ENCODE measurements around the gene PLA1A. TPM values are rescaled to one million over a fixed set of nuclear protein-coding genes. Genes with fewer than 3 reads are reported as not detected.

Gene PLA1A
- total RNA-seq, 2 donors from 2014 or later, result 2.8 to 9.1 TPM

GRCh38 chr3:119625451-119626153, 27.9 kb downstream of the PLA1A start:
- H3K36me3 ChIP-seq, result no peaks in the 10 kb centered on the region
- no peak for DNase-seq (ENCODE audit: low spot score)
- H3K27ac ChIP-seq, result no peak overlapping the region
- intact Hi-C loops (cut with DNase I), result no loop called here
- TF ChIP-seq POLR2A (IDR thresholded peaks at IDR 0.05) (no peak), CTCF (IDR thresholded peaks at IDR 0.05) (no peak), POLR2AphosphoS5 (IDR thresholded peaks at IDR 0.05) (no peak)
- H3K9me3 ChIP-seq, result no peaks in the 10 kb centered on the region
- H3K4me1 ChIP-seq (replicated peaks), result no peaks in the 10 kb centered on the region
- H3K4me3 ChIP-seq, result no peak overlapping the region
- WGBS, result 58% methylated on average over 8 of the region's 8 CpGs
- H3K27me3 ChIP-seq (replicated peaks; ENCODE audit: insufficient read depth), result no peaks in the 10 kb centered on the region

- Histone ChIP-seq H3K27ac (no peak overlapping the region), H3K9me3 (no peaks in the 10 kb centered on the region), H3K27me3 (replicated peaks; ENCODE audit: insufficient read depth) (no peaks in the 10 kb centered on the region), H3K36me3 (no peaks in the 10 kb centered on the region), H3K4me1 (replicated peaks) (no peaks in the 10 kb centered on the region), H3K4me3 (no peak overlapping the region)
- intact Hi-C loops (cut with DNase I), result no loop called here
- TF ChIP-seq CTCF (IDR thresholded peaks at IDR 0.05) (no peak), POLR2A (IDR thresholded peaks at IDR 0.05) (no peak), POLR2AphosphoS5 (IDR thresholded peaks at IDR 0.05) (no peak)
- 89% methylated on average over 1 of the region's 1 CpG for WGBS
- no peak for DNase-seq (ENCODE audit: low spot score)
Measured at GRCh38 chr3:119626196-119626595, 28.5 kb downstream of the PLA1A start.

- intact Hi-C loops (cut with DNase I), result no loop called here
- Histone ChIP-seq H3K27me3 (replicated peaks; ENCODE audit: insufficient read depth) (no peaks in the 10 kb centered on the region), H3K4me1 (replicated peaks) (no peaks in the 10 kb centered on the region), H3K36me3 (no peaks in the 10 kb centered on the region), H3K27ac (no peak overlapping the region), H3K4me3 (no peak overlapping the region), H3K9me3 (no peaks in the 10 kb centered on the region)
- no peak for TF ChIP-seq POLR2A (IDR thresholded peaks at IDR 0.05)
- no peak for TF ChIP-seq CTCF (IDR thresholded peaks at IDR 0.05)
- no peak for TF ChIP-seq POLR2AphosphoS5 (IDR thresholded peaks at IDR 0.05)
- no peak for DNase-seq (ENCODE audit: low spot score)
- WGBS, result 62% methylated on average over 8 of the region's 8 CpGs
Measured at GRCh38 chr3:119627461-119627860, 29.8 kb downstream of the PLA1A start.

GRCh38 chr3:119628390-119628789, 30.7 kb downstream of the PLA1A start:
- intact Hi-C loops (cut with DNase I), result no loop called here
- DNase-seq (ENCODE audit: low spot score), result no peak
- no peak overlapping the region for H3K4me3 ChIP-seq
- no peaks in the 10 kb centered on the region for H3K4me1 ChIP-seq (replicated peaks)
- H3K27ac ChIP-seq, result no peak overlapping the region
- H3K27me3 ChIP-seq (replicated peaks; ENCODE audit: insufficient read depth), result no peaks in the 10 kb centered on the region
- WGBS, result 91% methylated on average over 4 of the region's 4 CpGs
- no peaks in the 10 kb centered on the region for H3K9me3 ChIP-seq
- TF ChIP-seq POLR2AphosphoS5 (IDR thresholded peaks at IDR 0.05), result no peak
- no peak for TF ChIP-seq CTCF (IDR thresholded peaks at IDR 0.05)
- no peaks in the 10 kb centered on the region for H3K36me3 ChIP-seq

- DNase-seq (ENCODE audit: low spot score), result no peak
- intact Hi-C loops (cut with DNase I), result no loop called here
Measured at GRCh38 chr3:119628816-119629445, 31.2 kb downstream of the PLA1A start.

More at GRCh38 chr3:119628816-119629445, 31.2 kb downstream of the PLA1A start:
- Histone ChIP-seq H3K4me1 (replicated peaks) (no peaks in the 10 kb centered on the region), H3K27me3 (replicated peaks; ENCODE audit: insufficient read depth) (no peaks in the 10 kb centered on the region), H3K36me3 (no peaks in the 10 kb centered on the region), H3K9me3 (no peaks in the 10 kb centered on the region), H3K4me3 (no peak overlapping the region), H3K27ac (no peak overlapping the region)
- TF ChIP-seq POLR2AphosphoS5 (IDR thresholded peaks at IDR 0.05) (no peak), POLR2A (IDR thresholded peaks at IDR 0.05) (no peak), CTCF (IDR thresholded peaks at IDR 0.05) (no peak)
- WGBS, result 33% methylated on average over 1 of the region's 1 CpG

All from prostate gland (tissue), 2 donors.